Sigmoid colon (tissue), 4 donors: ENCODE data around the gene KANK4.

ENCODE experiments used
- CTCF ChIP-seq, 4 experiments: fragments of 450-650 bp in 3 of 4; fragments of 200-600 bp in 1 of 4; IDR thresholded peaks; one replicate each; pipeline ENCODE4 v1.5.1; 2016 to 2019; ENCODE audit warnings: antibody characterized with exemption in 4 of 4, mild to moderate bottlenecking in 3 of 4, moderate library complexity in 2 of 4
- EP300 ChIP-seq, 4 donors: sonication (generic); formaldehyde crosslinking; IDR thresholded peaks; one replicate each; pipeline ENCODE4 v1.6.1; 2017; ENCODE audit warnings: antibody characterized with exemption in 4 of 4
- POLR2A ChIP-seq, 2 donors: fragments of 450-650 bp; IDR thresholded peaks; one replicate each; pipeline ENCODE4 v1.6.1; 2016; ENCODE audit warnings: antibody characterized with exemption in 2 of 2, mild to moderate bottlenecking in 2 of 2, moderate library complexity in 2 of 2

- TF ChIP-seq CTCF (IDR thresholded peaks at IDR 0.05) (no peak), EP300 (IDR thresholded peaks at IDR 0.05) (no peak), POLR2A (IDR thresholded peaks at IDR 0.05) (no peak)
These were observed 85.2 kb downstream of the KANK4 start for GRCh38 chr1:62233926-62234450.
